Measurements from ENCODE around the gene EDDM3A.
"Not testable (repeated sequence)": the region's sequence is repeated elsewhere in the genome, so short reads cannot be mapped to it uniquely, and the experiment has no call there.

EDDM3A gene

DNA sequence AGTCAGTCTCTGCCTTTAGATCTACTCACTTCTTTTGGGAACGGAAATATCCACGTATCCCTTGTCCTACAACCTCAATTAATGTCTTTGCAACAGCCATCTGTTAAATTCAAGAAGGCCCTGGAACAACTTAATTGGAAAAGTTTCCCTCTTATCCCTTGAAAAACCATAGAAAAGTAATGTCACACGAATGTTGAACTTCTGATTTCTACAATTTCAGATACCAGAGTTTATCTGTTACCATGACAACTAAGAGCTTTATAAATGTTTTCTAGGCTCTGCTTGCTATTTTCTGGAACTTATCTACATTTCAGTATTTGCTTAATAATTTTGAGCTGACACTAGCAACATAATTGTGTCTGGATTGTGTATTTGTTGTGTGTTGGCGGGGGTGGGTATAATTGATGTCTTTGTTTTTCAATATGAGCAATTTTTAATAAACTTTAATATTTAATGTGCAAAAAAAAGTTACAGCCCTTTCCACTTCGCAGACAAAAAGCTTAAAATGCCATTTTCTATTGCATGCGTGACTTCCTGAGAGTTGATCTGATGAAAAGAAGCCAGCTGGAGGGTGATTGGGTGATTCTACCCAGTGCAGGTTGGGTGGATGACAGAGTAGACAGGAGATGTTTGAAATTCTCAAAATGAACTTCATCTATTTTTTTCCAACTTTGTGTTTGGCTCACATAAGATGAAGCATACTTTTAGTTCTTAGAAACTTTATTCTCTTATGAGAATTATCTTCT is 11.8 kb upstream of the EDDM3A start:
- DNase-seq, result no peak

DNA sequence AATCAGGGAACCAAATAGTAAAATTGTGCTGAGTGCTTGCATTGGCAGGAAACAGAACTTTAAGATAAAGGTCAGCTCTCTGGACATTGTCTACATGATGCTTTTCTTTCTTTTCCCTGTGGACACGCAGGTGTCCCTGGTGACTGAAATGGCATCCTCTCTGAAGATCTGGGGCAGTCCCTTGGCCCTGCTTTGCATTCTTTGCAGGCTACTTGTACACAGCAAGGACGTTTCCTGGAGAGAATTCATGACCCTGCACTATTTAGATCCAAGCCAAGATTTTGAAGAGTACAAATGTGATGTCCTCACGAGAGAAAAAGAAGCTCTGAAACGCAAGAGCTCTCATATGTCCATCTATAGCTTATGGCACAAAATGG is 11.3 kb upstream of the EDDM3A start:
- no peak for DNase-seq

DNA sequence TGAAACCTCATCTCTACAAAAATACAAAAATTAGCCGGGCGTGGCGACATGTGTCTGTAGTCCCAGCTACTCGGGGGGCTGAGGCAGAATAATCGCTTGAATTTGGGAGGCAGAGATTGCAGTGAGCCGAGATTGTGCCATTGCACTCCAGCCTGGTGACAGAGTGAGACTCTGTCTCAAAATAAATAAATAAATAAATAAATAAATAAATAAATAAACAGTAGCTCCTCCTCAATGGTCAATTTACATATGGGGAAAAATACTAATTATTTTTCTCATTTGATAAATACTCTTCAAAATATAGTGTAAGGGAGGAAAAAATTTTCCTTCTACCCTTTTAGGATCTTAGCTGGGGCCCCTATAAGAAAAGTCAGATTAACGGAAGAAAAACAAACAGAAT is 7.4 kb upstream of the EDDM3A start:
- DNase-seq, result not testable (repeated sequence)

DNA sequence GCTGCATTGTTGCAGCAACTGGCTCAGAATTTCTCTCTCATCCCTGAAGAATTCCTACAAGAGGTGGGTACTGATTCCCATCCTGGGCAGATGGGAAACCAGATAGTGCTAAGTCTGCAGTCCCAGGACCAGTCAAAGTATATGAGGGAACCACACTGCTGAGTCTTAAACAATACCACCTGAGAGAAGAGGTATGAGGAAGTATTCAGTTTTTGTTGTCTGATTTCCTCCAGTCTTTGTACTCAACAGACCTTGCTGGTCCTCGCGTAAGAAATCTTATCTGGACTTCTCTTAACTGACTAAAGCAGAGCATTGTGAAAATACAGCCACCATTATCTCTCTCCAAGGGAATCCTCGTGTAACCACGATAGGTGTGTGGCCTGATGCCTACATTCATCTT is 3.6 kb upstream of the EDDM3A start:
- no peak for DNase-seq

DNA sequence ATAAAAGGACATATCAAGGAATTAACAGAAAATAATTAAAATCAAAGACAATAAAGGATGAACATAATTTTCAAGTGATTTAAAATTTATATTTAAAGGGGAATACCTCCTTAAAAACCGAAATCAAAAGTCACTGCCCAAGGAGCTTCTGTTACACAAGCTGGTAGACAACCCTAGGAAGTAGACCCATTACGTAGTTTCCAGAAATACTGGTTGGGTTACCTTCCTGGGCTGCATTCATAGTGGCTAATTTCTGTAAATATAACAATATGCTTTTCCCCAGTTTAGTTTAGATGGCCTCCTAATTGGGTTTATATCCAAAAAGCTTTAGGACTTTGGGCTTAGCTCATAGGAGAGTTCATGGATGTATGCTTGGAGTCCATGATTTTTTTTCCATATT is 2.1 kb upstream of the EDDM3A start:
- DNase-seq, result no peak

DNA sequence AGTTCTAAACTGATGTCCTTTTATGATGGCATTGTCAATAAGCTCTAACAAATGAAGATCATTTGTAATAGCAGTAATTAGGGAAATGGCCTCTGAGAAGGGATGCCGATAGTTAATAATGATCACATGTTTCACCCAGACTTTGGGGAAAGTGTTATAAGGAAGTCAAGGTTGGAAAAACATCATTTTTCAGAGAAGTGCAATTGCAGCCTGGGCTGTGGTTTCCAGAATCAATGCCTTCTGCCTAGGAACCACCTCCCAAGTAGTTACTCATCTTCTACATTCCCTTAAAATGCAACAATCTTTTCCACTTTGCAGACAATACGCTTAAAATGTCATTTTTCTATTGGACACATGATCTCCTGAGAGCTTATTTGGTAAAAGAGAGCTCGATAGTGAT is 879 bp downstream of the EDDM3A start:
- no peak for DNase-seq

DNA sequence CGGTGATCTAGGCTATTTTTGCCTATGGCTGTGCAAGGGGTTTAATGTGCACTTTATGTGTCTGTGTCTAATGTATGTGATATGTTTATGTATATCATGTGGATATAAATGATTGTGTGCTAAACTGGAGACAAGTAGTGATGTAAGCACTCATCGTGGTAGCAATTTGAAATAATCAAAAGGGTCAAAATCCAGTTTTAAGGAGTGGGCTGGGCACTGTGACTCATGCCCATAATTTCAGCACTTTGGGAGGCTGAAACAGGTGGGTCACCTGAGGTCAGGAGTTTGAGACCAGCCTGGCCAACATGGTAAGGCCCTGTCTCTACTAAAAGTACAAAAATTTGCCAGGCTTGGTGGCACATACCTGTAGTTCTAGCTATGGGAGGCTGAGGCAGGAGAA is 2.8 kb downstream of the EDDM3A start:
- DNase-seq, result no peak

DNA sequence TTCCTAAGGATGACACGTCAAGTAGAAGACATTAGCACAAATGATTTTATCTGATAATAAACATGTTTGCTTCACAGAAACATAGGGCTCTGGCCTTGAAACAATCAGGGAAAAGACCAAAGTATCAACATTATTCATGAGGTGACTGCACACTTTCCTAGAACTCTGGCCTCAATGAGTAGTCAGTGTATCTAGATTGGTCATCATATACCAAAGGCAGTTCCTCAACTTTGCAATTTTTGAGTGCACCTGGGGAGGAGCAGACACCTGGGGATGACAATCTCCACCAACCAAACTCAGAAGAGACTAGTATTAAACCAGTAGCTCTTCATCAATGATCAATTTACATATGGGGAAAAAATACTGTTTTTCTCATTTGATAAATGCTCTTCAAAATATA is 4.5 kb downstream of the EDDM3A start:
- no peak for DNase-seq

DNA sequence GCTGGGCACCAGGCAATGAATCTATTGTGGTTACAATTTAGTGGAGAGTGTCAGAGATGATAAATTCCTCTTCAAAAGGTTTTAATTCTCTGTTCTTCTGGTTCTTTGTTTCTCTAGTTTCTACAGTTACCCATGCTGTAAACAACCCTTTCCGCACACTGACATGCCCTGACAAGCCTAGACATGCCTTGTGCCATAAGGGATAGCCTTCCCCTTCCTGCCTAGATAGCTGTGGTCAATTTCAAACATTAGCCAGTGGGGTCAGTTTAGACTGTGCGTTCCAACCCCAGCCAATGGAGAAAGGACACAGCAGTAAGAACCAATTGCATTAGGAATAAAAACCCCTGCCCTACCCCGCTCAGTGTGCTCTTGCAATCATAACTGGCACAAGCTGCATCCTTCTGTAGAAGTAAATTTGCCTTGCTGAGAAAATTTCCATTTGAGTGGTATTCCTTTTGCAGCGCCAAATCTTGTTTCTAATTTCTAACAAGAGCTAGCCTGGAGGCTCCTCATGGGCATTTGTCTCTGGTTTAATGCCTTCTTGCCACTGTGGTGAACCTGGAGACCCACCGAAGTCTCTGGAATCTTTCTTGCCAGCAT is 6.4 kb downstream of the EDDM3A start:
- no peak for DNase-seq

DNA sequence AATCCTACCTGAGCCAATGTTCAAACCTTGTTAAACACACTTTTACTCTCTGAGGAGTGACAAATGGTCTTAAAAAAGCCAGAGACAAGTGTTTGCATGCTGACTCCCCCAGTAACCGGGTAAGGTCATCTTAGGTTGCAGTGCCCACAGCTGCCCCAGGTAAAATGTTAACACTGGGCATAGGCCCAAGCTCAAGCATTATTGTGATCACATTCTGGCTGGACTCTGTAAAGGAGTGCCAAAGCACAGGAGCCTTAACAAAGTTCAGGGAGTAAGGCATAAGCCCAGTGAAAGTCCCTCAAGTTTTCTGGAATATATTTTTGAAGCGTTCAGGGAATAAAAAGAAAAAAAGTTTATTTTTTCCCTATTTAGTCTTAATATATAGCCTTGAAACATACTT is 8.6 kb downstream of the EDDM3A start:
- DNase-seq, result no peak

DNA sequence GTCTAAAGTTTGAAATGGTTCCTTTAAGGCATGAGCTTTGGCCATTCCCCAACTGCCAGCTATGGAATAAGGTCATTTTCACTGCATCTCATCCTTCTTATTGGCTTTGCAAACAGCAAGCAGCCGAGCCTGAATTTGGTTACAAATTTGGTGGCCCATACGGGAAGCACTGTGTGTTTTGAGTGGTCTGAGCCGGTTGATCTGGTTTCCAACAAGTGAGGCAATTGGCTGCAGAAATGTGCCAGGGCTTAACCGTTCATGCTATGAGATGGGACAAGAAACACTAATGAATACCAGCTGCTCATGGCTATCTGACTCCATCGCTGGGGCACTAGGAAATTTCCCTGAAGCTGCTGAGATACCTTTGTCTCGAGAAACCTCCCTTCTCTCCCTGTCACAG is 9.3 kb downstream of the EDDM3A start:
- no peak for DNase-seq

DNA sequence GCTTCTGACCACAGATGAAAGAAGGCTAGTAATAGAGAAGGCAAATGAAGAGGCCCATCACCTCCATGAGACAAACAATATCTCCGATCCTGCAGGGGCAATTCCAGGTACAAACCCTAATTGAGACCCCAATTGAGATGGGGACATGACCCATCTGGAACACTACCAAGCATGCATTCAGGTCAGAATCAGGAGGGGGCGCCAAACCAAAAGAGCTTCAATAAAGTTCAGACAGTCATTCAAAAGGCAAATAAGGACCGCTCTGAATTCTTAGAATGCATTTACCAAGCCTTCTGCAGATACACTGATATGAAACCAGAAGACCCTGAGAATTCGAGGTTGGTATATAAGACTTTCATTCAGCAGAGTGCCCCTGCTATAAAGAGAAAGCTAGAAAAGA is 12.3 kb downstream of the EDDM3A start:
- DNase-seq, result peak in 1 of 2 donors; percentile 8

DNA sequence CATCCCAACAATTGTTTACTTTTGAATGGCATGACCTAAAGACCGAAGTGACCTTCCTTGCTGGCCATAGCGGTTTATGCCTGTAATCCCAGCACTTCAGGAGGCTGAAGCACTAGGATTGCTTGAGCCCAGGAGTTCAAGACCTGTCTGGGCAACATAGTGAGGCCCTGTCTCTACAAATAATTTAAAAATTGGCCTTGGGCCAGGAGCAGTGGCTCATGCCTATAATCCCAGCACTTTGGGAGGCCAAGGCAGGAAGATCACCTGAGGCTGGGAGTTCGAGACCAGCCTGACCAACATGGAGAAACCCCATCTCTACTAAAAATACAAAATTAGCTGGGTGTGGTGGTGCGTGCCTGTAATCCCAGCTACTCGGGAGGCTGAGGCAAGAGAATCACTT is 13.8 kb downstream of the EDDM3A start:
- DNase-seq, result not testable (repeated sequence)

DNA sequence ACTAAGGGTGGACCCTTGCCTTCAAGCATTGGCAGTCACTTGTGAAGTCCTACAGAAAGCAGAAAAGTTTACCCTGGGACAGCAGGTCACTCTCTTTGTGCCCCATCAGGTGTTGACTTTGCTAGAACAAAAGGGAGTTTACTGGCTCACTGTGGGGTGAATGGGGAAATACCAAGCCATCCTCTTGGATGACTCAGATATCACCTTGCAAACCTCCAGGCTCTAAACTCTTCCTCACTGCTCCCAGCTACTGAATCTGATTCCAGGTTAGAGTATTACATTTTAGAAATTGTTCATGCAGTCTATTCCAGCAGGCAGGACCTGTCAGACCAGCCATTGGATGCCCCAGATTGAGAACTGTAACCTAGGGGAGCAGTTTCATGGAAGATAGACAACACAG is 15.3 kb downstream of the EDDM3A start:
- DNase-seq, result no peak

DNA sequence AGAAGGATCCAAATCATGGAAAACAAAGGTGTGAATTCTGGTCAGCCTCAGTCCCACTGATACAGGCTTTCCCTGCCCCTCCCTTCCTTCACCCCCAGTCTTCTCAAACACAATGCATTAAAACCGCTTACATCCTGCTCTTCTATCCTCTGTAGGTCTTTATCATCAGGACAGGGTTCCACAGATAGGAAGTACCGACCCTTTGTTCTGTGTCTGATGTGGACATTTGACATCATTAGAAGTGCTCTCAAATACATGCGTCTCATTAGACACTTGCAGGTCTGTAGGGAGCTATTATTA is 22.9 kb downstream of the EDDM3A start:
- DNase-seq, result no peak

DNA sequence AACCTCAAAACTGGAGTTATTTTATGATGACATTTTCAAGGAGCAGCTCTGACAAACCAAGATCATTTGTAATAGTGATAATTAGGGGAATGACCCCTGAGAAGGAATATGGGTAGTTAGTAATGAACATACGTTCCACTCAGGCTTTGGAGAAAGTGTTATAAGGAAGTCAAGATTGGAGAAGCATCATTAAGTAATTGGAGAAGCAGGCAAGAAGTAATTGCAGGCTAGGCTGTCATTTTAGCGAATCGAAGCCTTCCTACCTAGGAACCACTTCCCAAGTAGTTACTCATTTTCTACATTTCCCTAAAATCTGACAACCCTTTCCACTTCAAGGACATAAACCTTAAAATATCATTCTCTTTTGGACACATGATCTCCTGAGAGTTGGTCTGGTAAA is 23.7 kb downstream of the EDDM3A start:
- DNase-seq, result no peak

DNA sequence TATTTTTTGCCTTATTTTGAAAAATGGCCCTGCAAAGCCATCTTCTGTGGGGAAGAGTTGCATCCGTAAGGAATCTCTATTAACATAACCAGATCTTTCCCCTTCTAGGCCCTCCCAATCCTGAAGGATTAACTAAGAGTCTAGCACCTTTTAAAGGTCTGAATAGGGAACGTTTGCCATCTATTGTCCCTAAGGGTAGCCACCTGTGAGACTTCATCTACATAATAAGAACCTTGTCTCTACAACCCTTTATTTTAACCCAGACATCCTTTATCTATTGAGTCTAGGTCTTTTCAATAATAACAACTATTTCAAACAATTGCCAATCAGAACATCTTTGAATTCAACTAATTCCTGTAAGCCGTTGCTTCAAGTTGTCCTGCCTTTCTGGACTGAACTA is 27.0 kb downstream of the EDDM3A start:
- DNase-seq, result no peak

DNA sequence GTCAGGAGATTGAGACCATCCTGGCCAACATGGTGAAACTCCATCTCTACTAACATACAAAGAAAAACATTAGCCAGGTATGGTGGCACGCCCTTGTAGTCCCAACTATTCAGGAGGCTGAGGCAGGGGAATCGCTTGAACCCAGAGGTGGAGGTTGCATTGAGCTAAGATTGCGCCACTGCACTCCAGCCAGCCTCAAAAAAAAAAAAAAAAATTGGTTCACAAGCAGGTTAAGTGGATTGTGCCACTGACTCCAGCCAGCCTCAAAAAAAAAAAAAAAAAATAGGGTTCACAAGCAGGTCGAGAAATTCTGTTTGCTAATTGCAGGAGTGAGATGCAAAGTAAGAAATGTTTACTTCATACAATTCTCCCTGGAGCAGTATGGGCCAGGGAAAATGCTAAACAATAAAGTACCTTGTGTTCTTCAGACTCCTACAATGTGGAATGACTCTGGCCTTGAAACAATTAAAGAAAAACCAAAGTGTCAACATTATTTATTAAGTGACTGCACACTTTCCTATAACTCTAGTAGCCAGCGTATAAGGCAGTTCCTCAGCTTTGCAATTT is 28.7 kb downstream of the EDDM3A start:
- DNase-seq, result no peak

DNA sequence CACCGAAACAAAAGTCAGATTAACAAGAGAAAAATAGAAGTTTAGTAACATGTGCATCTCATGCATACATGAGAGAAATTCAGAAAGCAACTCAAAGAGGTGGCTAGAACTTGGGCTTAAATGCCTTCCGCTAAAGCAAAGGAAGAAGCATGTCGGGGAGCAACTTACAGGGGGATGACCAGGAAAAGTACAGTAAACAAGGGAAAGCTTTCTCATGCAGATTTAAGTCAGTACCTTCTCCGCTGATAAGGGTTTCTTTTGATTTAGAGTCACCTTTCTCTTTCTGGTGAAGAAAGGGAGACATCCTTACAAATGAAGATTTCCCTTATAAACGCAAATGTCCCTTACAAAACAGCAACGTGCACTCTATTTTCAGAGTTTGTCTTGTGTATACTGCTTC is 29.4 kb downstream of the EDDM3A start:
- DNase-seq, result no peak

DNA sequence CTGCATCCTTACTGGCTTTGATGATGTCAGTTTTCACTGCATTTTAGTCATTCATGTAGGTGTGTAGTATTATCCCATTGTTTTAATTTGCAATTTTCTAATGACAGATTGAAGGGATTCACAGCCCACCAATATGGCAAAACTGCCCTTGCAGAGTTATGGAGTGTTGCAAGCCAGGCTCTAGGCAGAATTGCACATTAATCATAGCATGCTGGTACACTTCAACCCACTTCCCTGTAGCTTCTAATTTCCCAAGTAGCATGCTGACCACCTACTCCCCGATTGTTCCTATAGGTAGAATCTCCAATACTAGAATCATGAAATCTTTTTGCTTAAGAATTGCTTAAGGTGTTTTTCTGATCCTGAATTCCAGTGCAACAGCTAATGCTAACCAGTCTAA is 30.2 kb downstream of the EDDM3A start:
- DNase-seq, result no peak

DNA sequence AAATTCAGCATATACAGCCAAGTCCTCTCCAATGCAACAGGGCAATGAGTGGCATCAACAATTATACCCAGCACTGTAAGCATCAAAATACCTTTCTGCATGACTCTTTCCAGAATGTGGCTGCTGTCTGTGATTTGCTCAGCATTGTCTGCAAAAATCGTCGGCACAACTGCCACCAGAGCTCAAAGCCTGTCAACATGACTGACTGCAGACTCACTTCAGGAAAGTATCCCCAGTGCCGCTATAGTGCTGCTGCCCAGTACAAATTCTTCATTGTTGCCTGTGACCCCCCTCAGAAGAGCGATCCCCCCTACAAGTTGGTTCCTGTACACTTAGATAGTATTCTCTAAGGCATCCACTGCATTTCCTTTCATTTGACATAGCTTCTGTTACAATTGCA is 36.1 kb downstream of the EDDM3A start:
- DNase-seq, result no peak

DNA sequence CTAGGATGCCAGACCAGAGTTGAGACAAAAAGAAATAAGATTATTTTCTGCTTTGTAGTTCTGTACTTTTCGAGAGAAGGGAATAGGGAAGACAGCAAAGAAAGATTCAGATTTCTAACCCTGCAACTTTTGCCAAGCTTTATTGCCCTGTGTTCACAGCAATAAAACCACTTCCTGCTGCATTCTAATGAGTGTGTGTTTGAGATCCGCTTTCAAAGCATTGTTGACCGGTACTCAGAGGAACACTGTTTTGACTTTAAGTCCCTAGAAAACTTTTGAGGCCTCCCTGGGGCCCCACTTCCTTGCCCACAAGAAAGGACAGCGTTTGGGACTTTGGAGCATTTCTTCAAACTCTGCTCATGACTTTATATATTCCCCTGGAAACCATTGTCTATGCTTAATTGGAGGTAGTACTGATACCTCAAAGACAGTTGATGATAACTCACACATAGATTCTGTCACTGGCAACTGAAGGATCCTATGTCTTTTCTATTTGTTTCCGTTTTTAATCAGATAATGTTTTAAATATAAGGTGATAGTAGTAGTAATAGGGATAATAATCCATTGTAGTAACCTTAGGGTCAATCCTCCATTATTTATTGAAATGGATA is 36.7 kb downstream of the EDDM3A start:
- DNase-seq, result no peak

DNA sequence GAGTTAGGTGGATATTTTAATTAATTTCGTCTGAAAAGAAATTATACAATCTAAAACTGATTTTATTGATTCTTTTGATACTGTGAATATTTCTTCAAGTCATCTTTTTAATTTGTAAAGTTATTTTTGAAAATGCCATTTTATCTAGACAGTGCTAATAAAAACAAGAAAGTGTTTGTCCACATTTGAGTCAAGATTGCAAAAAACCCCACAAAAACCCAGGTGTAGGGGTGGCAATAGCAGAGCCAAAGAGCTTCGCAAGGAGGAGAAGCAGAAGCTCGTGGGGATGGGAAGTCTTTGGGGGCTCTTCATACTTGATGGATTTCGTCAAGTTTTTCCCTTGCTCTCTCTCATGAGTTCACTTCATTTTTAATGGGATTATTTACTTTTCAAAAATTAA is 41.3 kb downstream of the EDDM3A start:
- no peak for DNase-seq

DNA sequence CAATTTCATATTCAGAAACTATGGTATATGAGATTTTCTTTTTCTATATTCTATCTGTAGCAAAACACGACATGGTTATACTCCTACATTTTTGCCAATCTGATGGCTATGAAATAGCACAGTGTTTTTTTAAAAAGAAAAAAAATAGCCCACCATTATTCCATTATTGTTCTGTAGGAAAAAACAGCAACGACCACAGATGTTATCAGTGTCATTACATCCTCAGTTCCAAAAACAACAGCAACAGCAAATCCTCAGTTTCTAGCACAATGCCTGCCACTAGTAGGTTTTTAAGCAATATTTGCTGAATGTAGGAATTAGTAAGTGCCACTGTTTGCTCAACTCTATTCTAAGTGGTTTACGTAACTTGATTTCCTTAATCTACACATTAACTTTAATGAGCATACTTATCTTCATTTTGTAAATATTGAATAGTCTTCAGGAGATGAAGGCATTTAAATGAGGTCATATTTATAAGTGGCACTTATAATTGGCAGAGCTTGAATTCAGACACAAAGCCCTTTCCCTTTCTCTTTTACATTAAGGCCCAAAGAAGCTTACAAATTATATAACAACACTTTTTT is 43.6 kb downstream of the EDDM3A start:
- no peak for DNase-seq
